ENCODE measurements around the gene CORO2B. TPM values are rescaled to one million over a fixed set of nuclear protein-coding genes. Genes with fewer than 3 reads are reported as not detected.
"Not testable (repeated sequence)": the region's sequence is repeated elsewhere in the genome, so short reads cannot be mapped to it uniquely, and the experiment has no call there.

The CORO2B gene
- total RNA-seq, 4 donors from 2014 or later, result 4.7 to 18.8 (median 13.7) TPM

DNA sequence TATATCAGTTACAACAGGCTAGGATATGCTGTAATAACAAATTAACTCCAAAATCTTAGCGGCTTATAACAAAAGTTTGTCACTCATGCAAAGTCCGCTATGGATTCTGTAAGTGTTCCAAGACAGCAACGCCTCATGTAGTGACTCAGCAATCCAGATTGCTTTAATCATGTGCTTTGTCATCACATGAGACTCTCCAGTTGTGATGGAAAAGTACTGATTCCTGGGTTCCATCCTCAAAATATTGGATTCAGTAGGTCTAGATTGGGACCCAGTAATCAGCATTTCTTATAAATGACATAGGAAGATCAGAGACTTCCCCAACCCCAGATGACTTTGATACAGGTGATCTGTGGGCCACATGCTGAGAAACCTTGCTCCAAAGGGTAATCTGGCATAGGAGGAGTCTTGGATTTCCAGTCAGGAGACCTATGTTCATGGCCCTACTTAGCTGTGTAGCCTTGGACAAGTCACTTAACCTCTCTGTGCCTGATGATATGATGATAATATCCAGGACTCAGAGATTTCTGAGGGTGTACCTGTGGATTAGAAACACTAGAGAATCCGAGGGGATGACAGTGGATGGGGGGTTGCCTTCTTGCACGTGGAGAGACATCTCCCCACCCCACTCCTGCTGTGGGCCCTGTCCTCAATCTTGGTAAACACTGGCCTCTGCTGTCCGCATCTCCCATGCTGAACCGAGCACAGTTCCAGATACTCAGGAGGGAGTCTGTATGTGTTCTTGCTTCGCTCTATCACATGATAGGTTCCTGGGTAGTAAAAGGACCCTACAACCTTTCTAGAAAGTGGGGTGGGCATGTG lies 65.5 kb downstream of the CORO2B start:
- ATAC-seq (ENCODE audit: low FRiP score) (no peak), DNase-seq (ENCODE audit: low spot score) (no peak)
- TF ChIP-seq, protein P1, sequence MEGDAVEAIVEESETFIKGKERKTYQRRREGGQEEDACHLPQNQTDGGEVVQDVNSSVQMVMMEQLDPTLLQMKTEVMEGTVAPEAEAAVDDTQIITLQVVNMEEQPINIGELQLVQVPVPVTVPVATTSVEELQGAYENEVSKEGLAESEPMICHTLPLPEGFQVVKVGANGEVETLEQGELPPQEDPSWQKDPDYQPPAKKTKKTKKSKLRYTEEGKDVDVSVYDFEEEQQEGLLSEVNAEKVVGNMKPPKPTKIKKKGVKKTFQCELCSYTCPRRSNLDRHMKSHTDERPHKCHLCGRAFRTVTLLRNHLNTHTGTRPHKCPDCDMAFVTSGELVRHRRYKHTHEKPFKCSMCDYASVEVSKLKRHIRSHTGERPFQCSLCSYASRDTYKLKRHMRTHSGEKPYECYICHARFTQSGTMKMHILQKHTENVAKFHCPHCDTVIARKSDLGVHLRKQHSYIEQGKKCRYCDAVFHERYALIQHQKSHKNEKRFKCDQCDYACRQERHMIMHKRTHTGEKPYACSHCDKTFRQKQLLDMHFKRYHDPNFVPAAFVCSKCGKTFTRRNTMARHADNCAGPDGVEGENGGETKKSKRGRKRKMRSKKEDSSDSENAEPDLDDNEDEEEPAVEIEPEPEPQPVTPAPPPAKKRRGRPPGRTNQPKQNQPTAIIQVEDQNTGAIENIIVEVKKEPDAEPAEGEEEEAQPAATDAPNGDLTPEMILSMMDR (IDR thresholded peaks at IDR 0.05), result no peak

DNA sequence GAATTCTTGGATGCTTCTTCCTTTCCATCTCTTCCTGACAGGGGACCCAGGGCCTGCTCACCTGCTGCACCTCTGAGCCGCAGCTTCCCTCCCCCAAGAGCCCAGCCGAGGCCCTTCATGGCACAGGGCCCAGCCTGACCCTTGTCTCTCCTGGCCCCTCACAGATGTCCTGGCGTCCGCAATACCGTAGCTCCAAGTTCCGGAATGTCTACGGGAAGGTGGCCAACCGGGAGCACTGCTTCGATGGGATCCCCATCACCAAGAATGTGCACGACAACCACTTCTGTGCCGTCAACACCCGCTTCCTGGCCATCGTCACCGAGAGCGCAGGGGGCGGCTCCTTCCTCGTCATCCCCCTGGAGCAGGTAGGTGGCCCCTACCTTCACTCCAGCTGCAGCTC lies 66.2 kb downstream of the CORO2B start:
- TF ChIP-seq, protein P1 (IDR thresholded peaks at IDR 0.05), result no peak
- DNase-seq (ENCODE audit: low spot score) (no peak), ATAC-seq (ENCODE audit: low FRiP score) (no peak)

DNA sequence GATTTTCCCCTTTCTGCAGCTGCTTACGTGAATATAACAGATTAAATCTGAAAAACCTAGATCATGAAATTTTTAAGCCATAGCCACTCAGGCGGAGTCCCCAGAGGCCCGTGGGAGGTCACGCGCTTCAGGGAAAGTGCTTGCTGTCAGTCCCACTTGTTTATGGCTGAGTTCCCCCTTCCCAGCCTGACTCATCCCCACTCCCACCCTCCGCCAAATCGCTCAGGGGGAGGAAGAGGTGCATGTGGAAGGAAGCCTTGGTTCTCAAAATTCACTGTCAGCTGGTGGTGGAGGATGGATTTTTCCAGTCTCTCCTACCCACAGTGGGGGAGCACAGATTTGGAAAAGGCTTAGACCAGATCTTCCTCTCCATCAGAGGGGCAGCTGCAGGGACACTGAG lies 67.4 kb downstream of the CORO2B start:
- TF ChIP-seq, protein P1 (IDR thresholded peaks at IDR 0.05), result no peak
- no peak for DNase-seq (ENCODE audit: low spot score)
- ATAC-seq (ENCODE audit: low FRiP score), result peak; percentile 34

DNA sequence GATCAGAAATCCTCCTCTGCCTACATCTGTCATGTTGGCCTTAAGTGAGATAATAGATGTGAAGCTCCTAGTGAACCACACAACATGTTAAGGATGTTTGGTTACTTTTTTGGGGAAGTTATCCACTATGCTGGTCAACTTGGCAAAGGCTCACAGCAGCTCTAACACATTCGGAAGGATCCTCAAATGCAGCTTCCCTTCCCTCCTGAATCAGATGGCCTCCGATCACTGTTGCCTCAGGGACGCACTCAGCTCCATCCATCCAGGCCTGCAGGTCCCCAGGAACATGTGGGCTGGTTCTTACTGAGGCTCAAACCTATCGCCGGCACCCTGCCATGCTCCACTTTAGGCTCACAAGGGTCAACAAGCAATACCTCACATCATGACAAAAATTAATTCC lies 67.9 kb downstream of the CORO2B start:
- DNase-seq (ENCODE audit: low spot score), result no peak
- no peak for ATAC-seq (ENCODE audit: low FRiP score)
- TF ChIP-seq, protein P1 (IDR thresholded peaks at IDR 0.05), result no peak

DNA sequence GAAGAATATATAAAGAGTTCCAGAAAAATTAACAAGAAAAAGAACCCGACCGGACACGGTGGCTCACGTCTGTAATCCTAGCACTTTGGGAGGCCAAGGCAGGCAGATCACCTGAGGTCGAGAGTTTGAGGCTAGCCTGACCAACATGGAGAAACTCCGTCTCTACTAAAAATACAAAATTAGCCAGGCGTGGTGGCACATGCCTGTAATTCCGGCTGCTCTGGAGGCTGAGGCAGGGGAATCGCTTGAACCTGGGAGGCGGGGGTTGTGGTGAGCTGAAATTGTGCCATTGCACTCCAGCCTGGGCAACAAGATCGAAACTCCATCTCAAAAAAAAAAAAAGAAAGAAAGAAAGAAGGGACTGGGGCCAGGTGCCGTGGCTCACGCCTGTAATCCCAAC lies 68.6 kb downstream of the CORO2B start:
- DNase-seq (ENCODE audit: low spot score), result not testable (repeated sequence)

DNA sequence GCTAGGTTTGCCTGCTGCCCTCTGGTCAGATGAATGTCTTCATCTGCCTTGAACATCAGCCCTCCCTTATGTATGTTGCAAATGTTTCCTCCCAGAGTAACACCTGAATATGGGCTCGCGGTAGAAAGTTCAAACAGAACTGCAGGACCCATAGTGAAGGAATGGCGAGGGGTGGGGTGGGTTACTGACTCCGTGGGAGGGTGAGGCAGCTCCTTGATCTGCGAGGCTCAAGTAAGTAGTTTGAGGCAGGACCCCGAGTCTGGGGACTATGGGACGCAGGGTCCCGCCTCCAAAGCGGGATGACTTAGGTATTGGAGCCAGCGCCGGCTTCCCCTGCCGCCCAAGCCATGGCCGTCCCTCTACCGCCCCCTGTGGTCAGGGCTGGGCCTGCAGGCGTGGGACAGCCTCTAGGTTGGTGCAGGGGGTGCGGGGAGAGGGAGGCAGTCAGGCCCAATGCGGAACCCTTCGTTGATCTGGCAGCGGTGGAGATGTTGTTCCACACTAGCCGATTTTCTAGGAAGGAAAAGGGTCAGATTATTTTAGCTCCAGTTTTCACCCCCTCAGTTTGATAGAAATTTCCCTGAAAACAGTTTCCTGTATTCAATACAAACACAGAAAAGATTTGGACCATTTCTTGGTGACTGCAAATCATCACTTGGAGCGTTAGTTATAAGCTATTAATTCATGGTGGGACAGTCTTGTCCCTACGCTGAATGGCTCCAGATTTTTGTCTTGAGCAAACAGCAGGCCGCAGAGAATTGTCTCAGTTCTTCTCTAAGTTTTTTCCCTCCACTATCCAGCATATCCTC lies 72.3 kb downstream of the CORO2B start:
- ATAC-seq (ENCODE audit: low FRiP score) (no peak), DNase-seq (ENCODE audit: low spot score) (no peak)

More for the DNA sequence above, 68.6 kb downstream of the CORO2B start:
- ATAC-seq (ENCODE audit: low FRiP score), result not testable (repeated sequence)

More for the DNA sequence above, 72.3 kb downstream of the CORO2B start:
- TF ChIP-seq, protein P1 (IDR thresholded peaks at IDR 0.05), result no peak
